GM12872 (cell line): ENCODE data around the gene SLC22A3.

ENCODE experiments used
- TF ChIP-seq, protein P1 (sequence below): IDR thresholded peaks from 3 replicates; pipeline ENCODE4 v1.5.1; 2011; ENCODE audit warnings: low read depth, mild to moderate bottlenecking, low read length, moderate library complexity; ENCODE audit not compliant: insufficient read depth

The SLC22A3 gene

DNA sequence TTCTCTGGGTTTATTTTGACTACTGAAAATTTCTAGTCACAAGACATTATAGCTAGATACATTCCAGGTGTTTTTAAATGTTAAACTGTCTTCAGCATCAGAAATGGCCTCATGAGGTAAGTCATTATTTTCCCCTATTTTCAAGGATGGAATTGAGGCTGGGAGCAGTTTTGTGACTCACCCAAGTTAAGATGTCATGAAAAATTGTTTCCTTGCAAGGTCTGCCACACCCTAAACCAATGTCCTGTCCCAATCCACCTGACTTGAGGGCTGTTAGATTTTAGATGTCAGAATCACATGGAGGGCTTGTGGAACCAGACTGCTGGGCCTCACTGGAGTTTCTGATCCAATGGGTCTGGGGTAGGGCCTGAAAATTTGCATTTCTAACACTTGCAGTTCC lies 16.9 kb downstream of the SLC22A3 start:
- TF ChIP-seq, protein P1, sequence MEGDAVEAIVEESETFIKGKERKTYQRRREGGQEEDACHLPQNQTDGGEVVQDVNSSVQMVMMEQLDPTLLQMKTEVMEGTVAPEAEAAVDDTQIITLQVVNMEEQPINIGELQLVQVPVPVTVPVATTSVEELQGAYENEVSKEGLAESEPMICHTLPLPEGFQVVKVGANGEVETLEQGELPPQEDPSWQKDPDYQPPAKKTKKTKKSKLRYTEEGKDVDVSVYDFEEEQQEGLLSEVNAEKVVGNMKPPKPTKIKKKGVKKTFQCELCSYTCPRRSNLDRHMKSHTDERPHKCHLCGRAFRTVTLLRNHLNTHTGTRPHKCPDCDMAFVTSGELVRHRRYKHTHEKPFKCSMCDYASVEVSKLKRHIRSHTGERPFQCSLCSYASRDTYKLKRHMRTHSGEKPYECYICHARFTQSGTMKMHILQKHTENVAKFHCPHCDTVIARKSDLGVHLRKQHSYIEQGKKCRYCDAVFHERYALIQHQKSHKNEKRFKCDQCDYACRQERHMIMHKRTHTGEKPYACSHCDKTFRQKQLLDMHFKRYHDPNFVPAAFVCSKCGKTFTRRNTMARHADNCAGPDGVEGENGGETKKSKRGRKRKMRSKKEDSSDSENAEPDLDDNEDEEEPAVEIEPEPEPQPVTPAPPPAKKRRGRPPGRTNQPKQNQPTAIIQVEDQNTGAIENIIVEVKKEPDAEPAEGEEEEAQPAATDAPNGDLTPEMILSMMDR, result no peak

DNA sequence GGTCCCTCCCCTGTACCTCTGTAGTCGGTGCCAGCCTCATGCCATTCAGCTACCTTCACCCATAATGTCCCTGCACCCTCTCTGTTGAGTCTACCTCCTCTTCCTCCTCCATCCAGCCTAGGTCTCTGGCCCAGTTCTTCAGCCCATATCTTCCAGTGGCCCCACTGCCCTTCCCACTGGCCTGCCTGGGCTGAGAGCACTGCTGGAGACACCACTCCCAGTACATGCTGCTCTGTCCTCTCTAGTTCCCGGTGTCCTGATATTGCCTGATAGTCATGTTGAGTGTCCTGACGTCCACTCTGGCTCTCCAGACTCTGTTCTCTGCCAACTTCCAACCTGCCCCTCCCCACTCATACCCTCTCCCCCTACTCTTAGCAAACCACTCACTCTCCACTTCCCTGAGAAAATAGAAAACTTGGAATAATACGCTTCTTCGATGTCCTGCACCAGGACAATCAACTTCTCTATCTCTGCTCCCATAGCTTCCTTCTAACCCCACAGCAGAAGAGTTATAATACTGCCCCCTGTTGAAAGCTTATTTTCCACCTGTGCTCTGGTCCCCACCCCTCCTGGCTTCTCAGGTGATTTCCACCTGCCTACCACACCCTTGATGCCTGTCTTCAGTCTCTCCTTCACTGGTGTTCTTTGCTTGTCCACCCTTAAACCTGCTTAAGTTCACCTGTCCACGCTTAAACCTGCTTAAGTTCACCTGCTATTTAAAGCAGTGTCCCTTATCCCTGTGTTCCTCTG lies 19.8 kb downstream of the SLC22A3 start:
- TF ChIP-seq, protein P1, result no peak

DNA sequence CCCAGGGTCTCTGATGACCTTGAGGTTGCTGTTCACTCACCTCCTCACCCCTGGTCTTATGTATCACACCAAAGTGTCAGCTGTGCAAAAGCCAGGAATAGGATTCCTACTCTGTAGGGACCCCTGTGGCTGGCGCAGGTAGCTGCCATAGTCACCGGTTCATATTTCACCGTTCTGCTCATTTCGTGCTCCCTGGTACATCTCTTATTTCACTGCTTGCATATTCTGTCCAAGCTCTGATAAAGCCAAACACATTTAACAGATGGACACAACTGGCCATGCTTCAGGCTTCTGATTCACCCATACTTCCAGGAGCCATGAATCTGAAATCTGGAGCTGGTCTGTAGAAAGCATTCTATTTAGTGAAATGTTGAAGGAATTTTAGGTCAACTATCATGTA lies 20.5 kb downstream of the SLC22A3 start:
- TF ChIP-seq, protein P1, result no peak

DNA sequence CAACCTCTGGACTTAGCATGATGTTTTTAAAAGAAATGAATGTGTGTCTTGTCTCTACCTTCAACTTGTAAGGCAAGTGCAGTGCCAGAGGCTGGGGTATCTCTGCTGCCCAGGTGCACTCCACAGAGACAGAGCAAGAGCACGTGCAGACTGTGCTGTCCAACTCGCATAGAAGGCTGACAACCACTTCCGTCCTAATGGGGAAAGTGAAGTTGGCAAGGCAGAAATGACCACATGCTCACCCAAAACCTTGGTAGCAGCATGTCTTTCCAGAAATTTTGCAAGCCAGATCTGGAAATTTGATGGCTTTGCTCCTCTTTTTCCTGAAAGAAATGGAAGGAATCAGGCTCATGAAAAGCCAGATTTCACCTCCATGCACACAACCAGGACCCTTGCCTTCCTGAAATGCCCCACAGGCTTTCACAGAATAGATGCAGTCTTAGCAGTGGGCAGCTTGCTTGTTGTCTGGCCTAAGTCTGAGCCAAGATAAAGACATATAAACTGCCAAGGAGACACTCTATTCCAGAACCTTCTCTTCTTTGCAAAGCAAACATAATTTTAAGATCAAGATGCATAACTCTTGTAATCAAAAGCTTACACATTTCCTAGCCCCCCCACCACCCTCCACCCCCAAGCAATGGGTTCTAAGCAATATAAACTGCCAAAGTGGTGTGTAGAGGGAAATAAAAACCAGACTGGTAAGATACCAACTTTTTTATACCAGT lies 26.8 kb downstream of the SLC22A3 start:
- TF ChIP-seq, protein P1, result no peak

DNA sequence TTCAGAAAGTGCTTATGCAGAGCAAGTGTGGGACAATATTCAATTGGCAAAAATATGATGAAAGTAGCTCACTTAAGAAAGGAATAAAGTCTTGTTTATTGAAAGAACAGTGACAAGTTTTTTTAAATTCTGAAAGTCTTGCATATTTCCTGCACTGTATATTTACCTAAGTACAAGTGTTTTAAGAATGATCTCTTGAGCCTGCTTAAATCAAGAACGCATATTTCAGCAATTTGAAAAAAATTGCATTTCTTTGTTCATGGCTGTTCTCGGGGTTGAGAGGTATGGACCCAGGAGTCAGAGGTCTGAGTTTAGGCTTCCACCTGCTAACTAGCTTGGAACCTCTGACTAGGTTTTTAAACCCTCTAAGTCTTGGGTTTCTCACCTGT lies 27.4 kb downstream of the SLC22A3 start:
- TF ChIP-seq, protein P1, result no peak

DNA sequence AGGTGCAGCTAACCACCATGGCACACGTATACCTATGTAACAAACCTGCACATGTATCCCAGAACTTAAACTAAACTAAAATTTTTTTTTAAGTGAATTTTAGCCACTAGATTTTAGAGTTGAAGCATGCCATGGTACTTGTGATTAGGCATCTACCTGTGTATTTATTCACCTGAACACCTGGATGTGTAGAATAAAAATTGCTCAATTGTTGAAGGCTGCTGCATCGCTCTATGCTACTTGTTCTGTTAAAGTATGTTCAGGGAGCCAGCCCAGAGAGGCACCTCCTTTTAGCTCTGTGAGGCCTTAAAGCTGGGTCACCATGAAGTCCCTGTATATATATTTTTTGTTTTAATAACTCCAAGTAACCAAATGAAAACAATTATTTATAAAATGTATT lies 28.3 kb downstream of the SLC22A3 start:
- TF ChIP-seq, protein P1, result no peak

DNA sequence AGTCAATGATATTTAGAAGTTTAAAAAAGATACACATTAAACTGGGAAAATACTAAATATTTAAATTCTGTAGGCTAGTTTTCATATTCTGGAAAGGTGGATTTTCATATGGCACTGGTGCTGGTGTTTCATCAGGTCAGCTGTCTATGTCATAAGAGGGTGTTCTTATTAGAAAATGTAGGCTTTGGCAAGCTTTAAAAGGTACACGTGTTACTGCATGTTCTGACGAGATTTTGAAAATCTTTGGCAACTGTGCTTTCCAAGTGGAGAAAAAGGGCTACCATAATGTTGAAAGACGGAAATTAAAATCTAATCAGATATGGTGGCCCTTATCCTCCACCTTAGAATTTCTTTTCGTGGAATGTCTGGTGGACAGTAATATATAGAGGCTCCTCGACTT lies 30.0 kb downstream of the SLC22A3 start:
- TF ChIP-seq, protein P1, result no peak
